Astrocyte (in vitro differentiated cells and primary cell): ENCODE results near the gene ACE2. TPM values are rescaled to one million over a fixed set of nuclear protein-coding genes. Genes with fewer than 3 reads are reported as not detected.

Experiments used
- DNase-seq: peaks from one replicate; pipeline ENCODE4 v3.0.0-alpha.2; 2010; ENCODE audit warnings: low read depth
- FAIRE-seq: peaks from 2 replicates; lab custom pipeline; 2011; peaks lifted over from hg19 to GRCh38; lab: Jason Lieb, UNC
- H2AFZ ChIP-seq: 2 replicates; pipeline ENCODE4 v1.6.0; 2012; ENCODE audit warnings: low read depth, low read length, inconsistent platforms
- H3K27ac ChIP-seq: 2 replicates; pipeline ENCODE4 v1.5.1; 2011; ENCODE audit warnings: low read depth, low read length, inconsistent platforms
- H3K27me3 ChIP-seq: 2 replicates; pipeline ENCODE4 v1.6.0; 2011; ENCODE audit warnings: low read length, inconsistent platforms; ENCODE audit not compliant: insufficient read depth
- H3K36me3 ChIP-seq: 2 replicates; pipeline ENCODE4 v1.5.1; 2011; ENCODE audit warnings: low read length, inconsistent platforms; ENCODE audit not compliant: insufficient read depth
- H3K4me1 ChIP-seq: 2 replicates; pipeline ENCODE4 v1.5.1; 2011; ENCODE audit warnings: low read length, inconsistent platforms; ENCODE audit not compliant: insufficient read depth
- H3K4me2 ChIP-seq: 2 replicates; pipeline ENCODE4 v1.6.0; 2012; ENCODE audit warnings: low read length, inconsistent platforms
- H3K4me3 ChIP-seq: 2 replicates; pipeline ENCODE4 v1.5.1; 2011; ENCODE audit warnings: low read depth, mild to moderate bottlenecking, low read length, inconsistent platforms; ENCODE audit not compliant: insufficient read depth
- H3K79me2 ChIP-seq: 2 replicates; pipeline ENCODE4 v1.6.0; 2012; ENCODE audit warnings: mild to moderate bottlenecking, low read length, inconsistent platforms; ENCODE audit not compliant: insufficient read depth
- H3K9ac ChIP-seq: 2 replicates; pipeline ENCODE4 v1.6.0; 2012; ENCODE audit warnings: mild to moderate bottlenecking, low read length, inconsistent platforms
- H3K9me3 ChIP-seq: 2 replicates; pipeline ENCODE4 v1.5.1; 2012; ENCODE audit warnings: low read depth, mild to moderate bottlenecking, low read length, inconsistent platforms; ENCODE audit not compliant: insufficient read depth
- H4K20me1 ChIP-seq: 2 replicates; pipeline ENCODE4 v1.6.0; 2012; ENCODE audit warnings: low read length, inconsistent platforms; ENCODE audit not compliant: insufficient read depth
- H3K27ac Mint-ChIP-seq: one replicate; pipeline ENCODE4 v1.8.0; 2021; ENCODE audit warnings: mild to moderate bottlenecking, mixed read lengths; ENCODE audit not compliant: unreplicated experiment
- H3K27me3 Mint-ChIP-seq: one replicate; pipeline ENCODE4 v1.8.0; 2021; ENCODE audit warnings: low read depth, mixed read lengths; ENCODE audit not compliant: unreplicated experiment
- H3K36me3 Mint-ChIP-seq: one replicate; pipeline ENCODE4 v1.8.0; 2021; ENCODE audit warnings: low read depth, mixed read lengths; ENCODE audit not compliant: unreplicated experiment
- H3K4me1 Mint-ChIP-seq: one replicate; pipeline ENCODE4 v1.8.0; 2021; ENCODE audit warnings: low read depth, mixed read lengths; ENCODE audit not compliant: unreplicated experiment
- H3K4me3 Mint-ChIP-seq: one replicate; pipeline ENCODE4 v1.8.0; 2021; ENCODE audit warnings: mild to moderate bottlenecking, moderate library complexity, mixed read lengths; ENCODE audit not compliant: unreplicated experiment
- H3K9me3 Mint-ChIP-seq: one replicate; pipeline ENCODE4 v1.8.0; 2021; ENCODE audit warnings: mild to moderate bottlenecking, mixed read lengths; ENCODE audit not compliant: unreplicated experiment
- CTCF ChIP-seq: IDR thresholded peaks from 2 replicates; pipeline ENCODE4 v1.5.1; 2011; ENCODE audit warnings: low read depth, mild to moderate bottlenecking, inconsistent platforms, low read length, moderate library complexity; ENCODE audit not compliant: insufficient read depth
- EZH2 ChIP-seq: IDR thresholded peaks from 2 replicates; pipeline ENCODE4 v1.6.1; 2012; ENCODE audit warnings: mild to moderate bottlenecking, low read length, inconsistent platforms; ENCODE audit not compliant: insufficient read depth
- total RNA-seq: library from RNA; stranded (reverse); gene quantifications from 2 replicates; pipeline ENCODE4 v1.2.1, GENCODE V29; 2021

ACE2 gene
- total RNA-seq, 1 donor from 2014 or later, result not detected

- Mint-ChIP-seq H3K27me3 (no peaks in the 10 kb centered on the region), H3K27ac (no peak overlapping the region), H3K36me3 (no peaks in the 10 kb centered on the region), H3K9me3 (no peaks in the 10 kb centered on the region), H3K4me1 (no peaks in the 10 kb centered on the region), H3K4me3 (no peak overlapping the region)
- Histone ChIP-seq H3K79me2 (no peaks in the 10 kb centered on the region), H3K4me1 (no peaks in the 10 kb centered on the region), H4K20me1 (no peaks in the 10 kb centered on the region), H3K9me3 (no peaks in the 10 kb centered on the region), H3K27me3 (no peaks in the 10 kb centered on the region), H3K4me3 (no peak overlapping the region), H2AFZ (no peak overlapping the region), H3K27ac (no peak overlapping the region), H3K4me2 (no peak overlapping the region), H3K9ac (no peak overlapping the region), H3K36me3 (no peaks in the 10 kb centered on the region)
- no peak for FAIRE-seq
- TF ChIP-seq EZH2 (no peak), CTCF (no peak)
- DNase-seq, result no peak
Observed at GRCh38 chrX:15574017-15574416, 26.7 kb downstream of the ACE2 start.

- Mint-ChIP-seq H3K4me3 (no peak overlapping the region), H3K27ac (no peak overlapping the region), H3K27me3 (no peaks in the 10 kb centered on the region), H3K9me3 (no peaks in the 10 kb centered on the region), H3K36me3 (no peaks in the 10 kb centered on the region), H3K4me1 (no peaks in the 10 kb centered on the region)
- no peak overlapping the region for H3K9ac ChIP-seq
- no peak overlapping the region for H2AFZ ChIP-seq
- no peaks in the 10 kb centered on the region for H3K79me2 ChIP-seq
- no peaks in the 10 kb centered on the region for H4K20me1 ChIP-seq
- no peaks in the 10 kb centered on the region for H3K36me3 ChIP-seq
- DNase-seq (no peak), FAIRE-seq (peak; percentile 23)
- no peak overlapping the region for H3K4me3 ChIP-seq
- H3K27me3 ChIP-seq, result no peaks in the 10 kb centered on the region
- no peaks in the 10 kb centered on the region for H3K9me3 ChIP-seq
- no peak overlapping the region for H3K27ac ChIP-seq
- TF ChIP-seq CTCF, result no peak
- TF ChIP-seq EZH2, result no peak
- H3K4me2 ChIP-seq, result no peak overlapping the region
- H3K4me1 ChIP-seq, result no peaks in the 10 kb centered on the region
Observed at GRCh38 chrX:15570145-15570544, 30.6 kb downstream of the ACE2 start.

GRCh38 chrX:15567886-15568616 lies 32.7 kb downstream of the ACE2 start:
- Mint-ChIP-seq H3K4me3 (no peak overlapping the region), H3K36me3 (no peaks in the 10 kb centered on the region), H3K27ac (no peak overlapping the region), H3K27me3 (peaks cover 2% of the 10 kb centered on the region), H3K4me1 (no peaks in the 10 kb centered on the region), H3K9me3 (no peaks in the 10 kb centered on the region)
- H3K27me3 ChIP-seq, result no peaks in the 10 kb centered on the region
- DNase-seq, result no peak
- H3K27ac ChIP-seq, result no peak overlapping the region
- no peaks in the 10 kb centered on the region for H3K9me3 ChIP-seq
- H2AFZ ChIP-seq, result no peak overlapping the region
- no peak overlapping the region for H3K9ac ChIP-seq
- no peak overlapping the region for H3K4me3 ChIP-seq
- no peaks in the 10 kb centered on the region for H3K79me2 ChIP-seq
- no peaks in the 10 kb centered on the region for H3K36me3 ChIP-seq
- no peak overlapping the region for H3K4me2 ChIP-seq
- FAIRE-seq, result no peak
- no peaks in the 10 kb centered on the region for H3K4me1 ChIP-seq
- H4K20me1 ChIP-seq, result no peaks in the 10 kb centered on the region
- no peak for TF ChIP-seq EZH2
- TF ChIP-seq CTCF, result peak; percentile 15
